DOHH2 (cell line): ENCODE measurements around the gene SLC27A1.

Source experiments
- CTCF ChIP-seq: fragments of 200-600 bp; sonication (generic); IDR thresholded peaks from one replicate; pipeline ENCODE4 v1.5.1; 2014; ENCODE audit warnings: antibody characterized with exemption, mild to moderate bottlenecking, low read depth, low read length; ENCODE audit not compliant: poor library complexity, severe bottlenecking
- EZH2phosphoT487 ChIP-seq: fragments of 200-600 bp; sonication (generic); IDR thresholded peaks from 2 replicates; pipeline ENCODE4 v1.6.1; 2017; ENCODE audit warnings: borderline replicate concordance, mild to moderate bottlenecking, antibody characterized with exemption, low read length, moderate library complexity, mixed read lengths

DNA sequence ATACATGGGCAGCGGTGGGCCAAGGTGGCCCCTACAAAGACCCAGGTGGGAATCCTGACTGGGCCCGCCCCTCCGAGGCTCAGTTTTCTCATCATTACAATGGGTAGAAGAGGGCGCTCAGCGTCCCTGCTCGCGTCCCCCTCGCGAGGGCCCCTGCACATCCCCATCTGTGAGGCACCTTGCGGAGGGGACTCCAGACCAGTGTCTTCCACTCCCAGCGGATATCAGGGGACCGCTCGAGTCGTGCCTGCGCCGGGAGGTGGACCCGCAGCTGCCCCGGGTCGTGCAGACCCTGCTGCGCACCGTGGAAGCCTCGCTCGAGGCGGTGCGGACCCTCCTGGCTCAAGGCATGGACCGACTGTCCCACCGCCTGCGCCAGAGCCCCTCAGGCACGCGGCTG, 69.8 kb downstream of the SLC27A1 start:
- TF ChIP-seq CTCF (no peak), EZH2phosphoT487 (no peak)
